SH-SY5Y (cell line): ENCODE data around the gene ZNF394.

Experiments
- GATA2 ChIP-seq: IDR thresholded peaks from 2 replicates; pipeline ENCODE4 v1.6.1; 2011; ENCODE audit warnings: mild to moderate bottlenecking, low read depth, low read length
- GATA3 ChIP-seq: IDR thresholded peaks from 2 replicates; pipeline ENCODE4 v1.6.1; 2011; ENCODE audit warnings: low read depth, mild to moderate bottlenecking, low read length, moderate library complexity

- TF ChIP-seq GATA3, result no peak
- TF ChIP-seq GATA2, result no peak
Observed at GRCh38 chr7:99541212-99541611, 41.1 kb upstream of the ZNF394 start.
